CD4-positive, alpha-beta T cell treated with Interleukin-6 at 100 ng/mL for 8 hours (primary cell): ENCODE results near the gene LIPA.
"Not testable (repeated sequence)": the region's sequence is repeated elsewhere in the genome, so short reads cannot be mapped to it uniquely, and the experiment has no call there.

Experiments used
- DNase-seq: peaks from one replicate; pipeline ENCODE4 v3.0.0-alpha.2; 2020; ENCODE audit warnings: mixed read lengths, low spot score

Gene LIPA

GRCh38 chr10:89270153-89270483, 18.5 kb upstream of the LIPA start:
- no peak for DNase-seq

DNA sequence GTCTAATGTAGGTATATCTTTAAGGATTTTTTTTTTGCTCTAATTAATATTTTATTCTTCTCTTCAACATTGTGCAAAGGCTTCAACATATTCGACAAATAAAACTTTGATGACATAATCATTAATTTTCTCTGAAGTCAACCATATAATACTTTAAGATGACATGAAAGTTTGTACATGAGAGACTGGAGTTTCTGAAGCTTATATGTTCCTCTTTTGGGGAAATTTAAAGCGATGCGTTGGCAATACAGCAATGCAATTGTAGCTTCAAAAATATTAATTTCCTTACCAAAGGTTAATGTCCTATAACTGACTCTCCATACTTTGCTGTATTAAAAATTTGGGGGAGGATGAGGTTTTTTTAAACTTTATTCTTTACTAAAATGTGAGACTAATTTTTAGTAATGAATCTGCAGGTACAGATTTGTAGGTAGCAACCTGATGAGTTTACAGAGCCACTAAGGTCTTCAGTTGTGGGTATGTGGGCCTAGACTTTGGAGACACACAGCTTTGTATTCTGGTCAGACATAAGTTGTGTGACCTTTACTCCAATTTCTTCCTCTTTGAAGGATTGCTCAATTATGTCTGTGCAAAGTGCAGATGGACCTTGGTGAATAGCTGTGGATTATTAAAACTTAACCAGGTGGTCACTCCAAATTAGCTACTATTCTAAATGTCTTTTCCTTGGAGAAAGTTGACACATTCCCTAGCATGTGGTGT, 18.0 kb upstream of the LIPA start:
- DNase-seq = no peak

DNA sequence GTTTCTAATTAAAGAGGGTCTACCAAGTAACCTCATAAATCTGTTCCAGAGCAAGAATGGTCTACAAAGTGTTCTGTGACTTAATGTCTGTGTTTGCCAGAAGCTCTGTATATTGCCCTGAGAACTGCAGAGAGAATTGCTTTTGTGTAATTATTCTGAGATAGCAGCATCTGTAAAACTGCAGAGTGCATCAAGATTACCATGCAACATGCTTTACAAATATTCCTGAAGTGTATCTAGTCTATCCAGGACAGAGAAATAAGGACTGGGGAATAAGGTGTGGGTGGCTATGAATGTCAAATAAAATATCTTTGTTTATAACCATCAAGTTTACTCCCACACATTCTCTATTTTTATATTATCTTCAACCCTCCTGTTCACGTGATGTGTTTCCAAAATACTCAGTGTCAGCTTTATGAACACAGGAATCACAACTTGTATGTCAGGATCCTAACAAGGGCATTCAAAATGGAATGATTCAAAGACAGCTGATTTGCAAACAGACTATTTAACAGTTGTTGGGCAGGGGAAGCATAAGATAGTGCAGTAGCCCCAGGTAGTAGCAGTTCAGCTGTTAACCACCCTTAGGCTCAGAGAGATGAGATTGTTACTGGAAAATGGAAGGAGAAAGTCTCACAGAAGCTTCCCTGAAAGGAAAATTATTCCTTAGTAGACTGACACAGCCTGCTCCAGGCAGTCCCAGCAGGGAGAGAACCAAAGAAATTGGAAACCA, 15.3 kb upstream of the LIPA start:
- DNase-seq = no peak

DNA sequence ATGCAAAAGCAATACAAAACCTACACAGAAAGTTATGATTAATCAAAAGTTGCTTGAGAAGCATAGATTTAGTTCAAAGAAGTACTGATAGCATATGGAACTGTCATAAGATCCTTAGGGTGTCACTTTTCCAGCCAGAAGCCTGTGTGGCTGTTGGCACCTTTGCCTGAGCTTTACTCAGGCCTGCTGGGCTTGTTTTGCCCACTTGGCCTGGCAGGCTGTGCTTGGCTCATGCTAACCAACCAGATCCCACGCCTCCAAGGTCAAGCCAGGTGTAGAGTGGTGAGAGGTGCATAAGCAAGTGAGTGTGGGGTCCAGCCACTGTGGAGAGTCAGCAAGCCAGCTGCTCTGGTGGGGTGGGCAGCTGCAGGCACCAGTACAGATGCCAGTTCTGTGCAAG, 12.0 kb upstream of the LIPA start:
- DNase-seq = no peak

GRCh38 chr10:89263091-89263490, 11.5 kb upstream of the LIPA start:
- DNase-seq = no peak

GRCh38 chr10:89262086-89263051, 10.8 kb upstream of the LIPA start:
- DNase-seq = no peak

DNA sequence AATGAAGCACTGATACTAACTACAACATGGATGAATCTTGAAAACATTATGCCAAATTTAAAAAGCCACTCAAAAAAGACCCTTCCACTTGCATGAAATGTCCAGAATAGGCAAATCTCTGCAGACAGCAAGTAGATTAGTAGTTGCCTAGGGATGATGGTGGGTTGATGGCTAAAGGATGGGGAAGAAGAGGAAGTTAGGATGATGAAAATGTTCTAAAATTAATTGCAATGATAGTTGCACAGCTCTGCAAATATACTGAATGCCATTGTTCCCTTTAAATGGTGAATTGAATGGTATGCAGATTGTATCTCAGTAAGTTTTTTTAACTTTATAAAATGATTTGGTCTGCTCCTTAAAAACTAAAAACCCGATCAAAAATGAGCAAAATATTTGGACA, 7.3 kb upstream of the LIPA start:
- DNase-seq = no peak

DNA sequence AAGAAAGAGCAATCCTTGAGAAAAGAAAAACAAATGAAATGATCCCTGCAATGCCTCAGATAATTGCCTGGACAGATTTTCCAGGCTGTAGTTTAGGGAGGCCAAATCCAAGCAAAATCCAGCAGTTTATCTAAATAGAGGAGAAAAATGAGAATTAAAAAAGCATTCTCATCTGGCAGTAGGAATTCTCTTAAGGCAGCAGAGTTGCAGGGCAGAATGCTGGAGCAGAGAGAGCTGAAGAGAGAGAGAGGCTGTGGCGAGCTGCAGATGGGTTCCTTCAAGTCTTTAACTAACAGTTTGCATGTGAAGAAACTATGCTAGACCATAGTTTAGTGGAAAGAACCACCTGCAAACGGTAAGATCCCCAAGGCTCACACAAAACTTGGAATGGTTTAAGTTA, 6.0 kb upstream of the LIPA start:
- DNase-seq = no peak

DNA sequence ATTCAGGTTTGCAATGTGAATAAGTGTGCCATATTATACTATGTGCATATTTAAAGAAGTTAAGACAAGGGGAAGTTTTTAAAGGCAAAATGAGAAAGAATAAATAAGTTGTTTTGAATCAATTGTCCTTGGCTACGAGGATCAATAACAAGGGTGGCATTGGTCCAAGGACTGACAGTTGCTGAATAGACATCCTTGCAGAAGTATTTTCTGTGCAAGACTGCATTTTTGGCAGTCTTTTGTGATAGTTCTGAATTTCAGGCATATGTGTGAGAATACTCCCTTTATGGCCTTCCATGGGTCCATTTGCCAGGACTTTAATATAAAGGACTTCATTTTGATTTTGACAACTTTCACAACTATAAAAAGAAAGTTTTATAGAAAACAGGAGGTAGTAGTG, 5.4 kb upstream of the LIPA start:
- no peak for DNase-seq

DNA sequence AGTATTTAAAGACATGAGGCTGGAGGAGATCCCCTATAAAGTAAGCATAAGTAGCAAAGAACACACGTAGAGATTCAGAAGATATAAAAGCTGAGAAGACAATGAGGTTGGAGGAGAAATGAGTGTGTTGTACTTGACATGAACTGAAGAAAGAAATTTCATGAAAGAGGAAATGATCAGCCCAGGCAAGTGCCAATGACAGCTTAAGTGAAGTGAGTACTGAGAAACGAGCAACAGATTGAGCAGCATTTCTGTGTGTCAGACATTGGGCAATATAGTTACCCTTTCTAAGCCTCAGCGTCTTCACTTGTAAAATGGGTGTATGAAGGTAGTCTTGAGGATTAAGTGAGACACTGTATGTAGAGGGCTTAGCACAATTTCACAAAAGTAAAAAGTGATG, 4.8 kb upstream of the LIPA start:
- DNase-seq = no peak

DNA sequence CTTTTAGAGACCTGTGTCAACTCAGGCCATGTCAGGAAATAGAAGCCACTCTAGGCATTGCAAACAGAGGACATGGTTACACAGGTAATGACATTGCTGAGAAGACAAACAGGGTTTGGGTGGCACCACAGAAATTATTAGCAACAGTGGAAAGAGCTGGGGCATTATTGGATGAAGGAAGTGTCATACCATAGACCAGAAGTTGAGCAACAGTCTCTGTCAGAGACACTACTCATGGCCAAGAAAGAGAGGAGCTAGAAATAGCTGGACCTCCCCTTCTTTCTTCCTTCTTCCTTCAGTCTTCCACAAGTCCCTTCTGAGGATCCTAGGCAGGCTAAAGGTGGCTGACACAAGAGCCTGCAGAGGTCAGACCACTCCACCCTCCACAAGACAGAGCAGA, 4.2 kb upstream of the LIPA start:
- no peak for DNase-seq

DNA sequence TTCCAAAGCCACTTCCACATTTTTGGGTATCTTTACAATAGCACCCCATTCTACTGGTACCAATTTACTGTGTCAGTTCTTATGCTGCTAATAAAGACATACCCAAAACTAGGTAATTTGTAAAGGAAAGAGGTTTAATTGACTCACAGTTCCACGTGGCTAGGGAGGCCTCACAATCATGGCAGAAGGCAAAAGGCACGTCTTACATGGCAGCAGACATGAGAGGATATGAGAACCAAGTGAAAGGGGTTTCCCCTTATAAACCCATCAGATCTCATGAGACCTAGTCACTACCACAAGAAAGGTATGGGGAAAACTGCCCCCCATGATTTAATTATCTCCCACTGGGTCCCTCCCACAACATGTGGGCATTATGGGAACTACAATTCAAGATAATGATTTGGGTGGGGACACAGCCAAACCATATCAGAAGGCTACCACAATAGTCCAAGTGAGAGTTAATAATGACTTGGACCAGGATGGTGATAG, 3.6 kb upstream of the LIPA start:
- not testable (repeated sequence) for DNase-seq

GRCh38 chr10:89252225-89252585, 630 bp upstream of the LIPA start:
- DNase-seq = no peak

DNA sequence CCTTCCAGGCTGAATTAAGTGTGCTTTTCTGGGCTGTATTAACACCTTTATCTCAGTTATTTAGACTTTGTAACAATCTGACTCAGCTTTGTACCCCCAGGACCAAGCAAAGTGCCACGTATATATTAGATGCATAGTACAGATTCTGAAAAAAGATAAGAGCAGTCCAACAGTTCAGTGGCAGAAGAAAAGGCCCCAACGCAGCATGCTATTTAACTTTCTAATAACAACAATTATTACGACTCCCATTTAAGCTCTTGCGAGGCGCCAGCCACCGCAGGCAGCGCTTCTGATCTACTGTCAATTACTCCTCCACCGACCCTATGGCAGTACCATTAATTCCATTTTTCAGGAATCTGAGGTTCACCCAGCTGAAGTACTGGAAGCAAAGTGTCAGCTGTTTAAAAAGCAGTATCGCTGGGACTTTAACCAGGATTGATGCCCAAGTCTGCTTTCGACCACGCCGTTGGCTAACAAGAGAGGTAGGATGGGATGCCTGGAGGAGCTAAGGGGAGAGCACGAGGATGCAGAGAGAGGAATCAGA, 638 bp downstream of the LIPA start:
- DNase-seq = no peak

DNA sequence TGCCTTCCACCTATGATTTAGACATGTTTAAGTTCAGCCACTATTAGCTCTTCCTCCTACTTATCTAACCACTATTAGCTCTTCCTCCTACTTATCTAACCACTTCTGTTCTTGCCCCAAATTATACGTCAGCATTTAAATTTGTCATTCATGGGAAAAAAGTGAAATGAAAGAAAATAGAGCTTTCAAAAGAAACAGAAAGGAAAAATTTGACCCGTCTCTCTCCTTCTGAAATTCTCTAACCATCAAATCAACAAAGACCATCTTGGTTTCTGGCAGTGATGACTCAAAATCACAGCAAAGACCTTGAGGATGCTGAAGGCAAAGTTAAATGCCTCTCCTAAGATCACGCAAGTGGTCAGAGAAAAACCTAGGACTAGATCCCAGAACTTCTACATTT, 2.6 kb downstream of the LIPA start:
- no peak for DNase-seq

DNA sequence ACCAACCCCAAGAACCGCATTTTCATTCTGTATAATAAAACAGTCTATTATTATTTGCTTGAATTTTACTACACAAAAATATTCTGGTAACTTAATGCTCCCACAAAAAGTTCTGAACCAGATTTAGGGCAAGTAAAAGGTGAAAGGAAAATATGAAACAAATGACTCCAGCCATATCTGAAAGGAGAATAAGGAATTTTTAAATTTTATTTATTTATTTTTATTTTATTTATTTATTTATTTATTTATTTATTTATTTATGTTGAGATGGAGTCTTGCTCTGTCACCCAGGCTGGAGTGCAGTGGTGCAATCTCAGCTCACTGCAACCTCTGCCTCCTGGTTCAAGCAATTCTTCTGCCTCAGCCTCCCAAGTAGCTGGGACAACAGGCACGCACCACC, 4.0 kb downstream of the LIPA start:
- not testable (repeated sequence) for DNase-seq

- DNase-seq = no peak
Measured at GRCh38 chr10:89245802-89246201, 5.8 kb downstream of the LIPA start.

DNA sequence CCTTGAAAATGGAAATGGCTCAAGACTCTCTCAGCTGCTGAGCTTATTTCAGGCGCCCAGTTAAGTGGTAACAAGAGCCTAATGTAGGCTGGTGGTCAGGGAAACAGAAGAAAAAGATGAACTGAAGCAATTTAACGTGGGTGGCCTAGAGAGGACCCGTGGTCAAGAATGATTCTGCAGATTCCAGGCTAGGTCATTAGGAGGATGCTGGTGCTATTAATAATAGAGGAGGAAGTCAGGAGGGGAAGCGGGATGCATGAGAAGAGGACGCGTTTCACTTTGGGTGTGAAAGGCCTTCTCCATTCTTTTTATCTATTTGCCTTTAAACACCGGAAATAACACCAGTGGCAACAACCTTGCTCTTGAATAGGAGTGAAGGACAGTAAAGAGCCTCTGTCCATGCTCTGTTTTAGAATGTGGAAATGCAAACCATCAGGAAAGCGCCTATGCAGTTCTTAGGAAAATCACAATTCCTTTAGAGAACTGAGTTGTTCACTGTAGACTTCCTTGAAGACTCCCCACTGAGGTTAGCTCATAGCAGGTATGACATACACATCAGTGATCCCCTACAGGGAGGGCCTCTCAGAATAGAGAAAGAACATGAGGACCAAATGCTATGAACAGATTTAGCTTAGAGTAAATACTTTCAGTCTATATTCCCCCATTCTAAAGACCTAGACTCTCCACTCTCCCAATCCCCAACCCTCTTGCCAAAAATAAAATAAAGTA, 8.6 kb downstream of the LIPA start:
- DNase-seq = no peak

DNA sequence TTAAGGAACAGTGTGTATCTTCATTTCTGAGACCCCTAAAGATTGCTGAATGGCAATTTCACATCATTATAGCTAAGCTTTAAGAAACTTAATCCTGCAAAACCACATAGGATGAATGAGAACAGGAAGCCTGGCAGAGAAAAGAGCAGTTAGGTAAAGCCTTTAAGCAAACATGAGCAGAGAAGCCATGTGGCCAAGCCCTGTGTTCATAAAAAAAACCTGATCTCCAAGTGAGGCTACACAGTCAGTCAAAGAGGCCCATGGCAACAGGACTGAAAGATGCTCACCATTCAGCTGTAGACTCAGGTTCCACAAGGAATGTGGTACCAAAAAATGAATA, 9.3 kb downstream of the LIPA start:
- DNase-seq = no peak

DNA sequence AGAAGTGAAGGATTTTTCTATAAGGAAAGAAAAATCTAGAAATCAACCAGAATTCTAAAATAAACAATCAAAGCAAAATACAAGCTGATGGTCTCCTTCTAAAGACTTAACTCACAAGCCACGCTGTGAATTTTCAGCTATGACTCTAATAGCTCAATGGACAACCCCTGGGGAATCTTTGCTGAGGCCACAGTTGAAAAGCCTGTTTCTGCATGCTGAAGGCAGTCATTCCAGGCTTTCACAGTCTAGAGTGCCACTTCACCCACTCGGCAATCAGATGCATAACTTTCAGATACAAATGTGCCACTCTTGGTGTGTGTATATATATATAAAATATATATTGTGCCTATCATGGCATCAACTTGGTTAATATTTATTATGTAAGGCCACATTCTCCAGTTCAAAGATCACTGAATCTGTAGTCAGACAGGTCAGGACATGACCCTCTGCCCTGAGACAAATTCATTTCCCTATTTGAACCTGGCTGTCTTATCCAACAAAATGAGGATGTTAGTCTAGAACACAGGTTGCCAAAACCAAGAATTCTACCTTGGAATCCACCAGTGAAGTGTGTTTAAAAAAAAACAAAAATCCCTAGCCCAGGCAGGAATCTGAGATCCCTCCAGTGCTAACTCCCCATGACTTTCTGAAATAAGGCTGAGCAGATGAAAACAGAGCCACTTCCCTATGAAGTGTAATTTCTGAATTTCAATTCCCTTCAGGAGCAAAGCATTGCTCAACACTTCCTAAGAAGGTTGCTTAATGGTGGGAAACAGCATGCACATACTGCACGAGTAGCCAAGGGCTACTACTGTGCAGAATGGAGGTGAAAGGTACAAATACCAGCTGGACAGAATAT, 9.9 kb downstream of the LIPA start:
- DNase-seq = no peak

GRCh38 chr10:89241026-89241425, 10.5 kb downstream of the LIPA start:
- no peak for DNase-seq
